Activated CD8-positive, alpha-beta memory T cell treated with anti-CD3 and anti-CD28 coated beads, Interleukin-2, amount 50 U/mL, for 1 hour (primary cell): ENCODE data around the gene PLD1.

Experiments
- DNase-seq: peaks from one replicate; pipeline ENCODE4 v3.0.0-alpha.2; 2020; ENCODE audit errors: extremely low read depth

The PLD1 gene

DNA sequence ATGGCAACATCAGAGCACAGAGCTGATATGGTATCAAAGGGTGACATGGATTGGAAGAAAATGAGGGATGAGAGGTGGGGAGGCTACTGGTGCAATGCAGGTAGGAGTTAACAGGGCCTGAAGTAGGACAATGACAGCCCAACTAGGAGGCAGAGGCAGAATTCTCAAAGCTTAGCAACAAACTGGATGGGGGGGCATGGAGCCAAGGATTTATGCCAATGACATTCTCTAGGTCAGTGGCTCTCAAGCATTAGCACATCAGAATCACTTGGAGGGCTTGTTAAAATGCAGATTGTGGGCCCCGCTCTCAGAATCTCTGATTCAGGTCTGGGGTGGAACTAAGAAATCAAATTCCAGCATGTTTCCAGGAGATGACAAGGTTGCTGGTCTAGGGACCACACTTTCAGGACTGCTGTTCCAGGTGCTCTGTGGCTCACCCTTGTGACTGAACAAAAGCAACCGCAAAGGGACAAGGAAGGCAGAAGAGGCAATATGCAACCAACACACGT is 252.0 kb downstream of the PLD1 start:
- no peak for DNase-seq

DNA sequence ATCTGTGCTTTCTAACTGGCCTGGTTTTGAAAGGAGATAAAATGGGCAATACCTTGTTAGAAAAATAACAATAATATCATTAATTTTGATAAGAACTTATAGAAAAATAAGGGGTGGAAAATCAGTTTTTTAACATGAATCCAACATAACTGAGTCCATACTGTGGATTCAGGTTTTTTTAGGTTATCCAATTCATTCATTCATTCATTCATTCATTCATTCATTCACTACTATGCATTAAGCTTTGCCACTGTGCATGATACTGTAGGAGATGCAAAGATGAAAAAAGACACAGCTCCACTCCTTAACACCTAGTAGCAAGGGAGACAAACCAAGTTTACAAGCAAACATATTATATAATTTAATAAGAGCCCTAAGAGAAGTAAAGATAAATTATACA is 253.1 kb downstream of the PLD1 start:
- DNase-seq = no peak

DNA sequence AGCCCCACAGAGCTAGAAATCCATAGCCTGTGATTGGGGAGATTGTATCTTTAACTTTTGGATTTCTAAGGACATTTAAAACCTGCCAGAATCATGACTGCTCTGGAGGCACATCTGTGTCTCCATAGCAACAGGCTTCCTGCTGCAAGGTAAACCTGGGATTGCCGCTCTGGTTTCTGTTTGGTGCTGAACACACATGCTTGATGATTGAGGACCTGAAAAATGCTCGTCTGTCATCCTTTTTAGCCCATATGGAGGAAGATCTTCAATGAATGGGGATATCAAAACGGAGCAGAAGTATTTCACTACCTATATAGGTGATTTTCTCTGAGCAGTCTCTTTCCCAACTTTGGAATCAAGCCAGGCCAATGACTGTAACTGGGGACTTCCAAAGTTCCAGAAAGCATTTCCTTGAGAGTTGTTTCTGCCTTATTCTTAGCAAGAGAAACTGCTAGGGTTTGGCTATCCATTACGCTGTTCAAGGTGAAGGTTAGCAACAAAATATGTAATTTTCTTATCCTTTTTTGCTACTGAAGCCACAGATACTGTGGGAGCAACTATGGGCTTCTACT is 253.6 kb downstream of the PLD1 start:
- no peak for DNase-seq

DNA sequence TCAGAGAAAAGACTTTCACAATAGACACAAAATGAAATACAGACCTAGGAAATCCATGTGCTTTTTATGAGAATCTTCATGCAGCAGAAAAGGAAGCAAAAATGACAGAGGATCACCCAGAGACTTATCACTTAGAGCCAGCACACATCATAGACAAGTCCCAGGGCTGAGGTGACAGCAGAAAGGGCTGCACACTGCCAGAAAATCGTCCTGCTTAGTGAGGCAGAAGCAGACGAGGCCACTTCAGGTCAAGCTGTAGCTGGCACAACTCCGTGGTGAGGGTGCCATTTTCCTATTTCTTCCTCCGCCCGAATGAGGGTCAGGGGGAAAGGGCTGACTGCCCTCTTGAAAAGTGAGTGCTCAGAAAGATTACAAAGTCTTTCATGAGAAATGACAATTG is 254.1 kb downstream of the PLD1 start:
- no peak for DNase-seq

DNA sequence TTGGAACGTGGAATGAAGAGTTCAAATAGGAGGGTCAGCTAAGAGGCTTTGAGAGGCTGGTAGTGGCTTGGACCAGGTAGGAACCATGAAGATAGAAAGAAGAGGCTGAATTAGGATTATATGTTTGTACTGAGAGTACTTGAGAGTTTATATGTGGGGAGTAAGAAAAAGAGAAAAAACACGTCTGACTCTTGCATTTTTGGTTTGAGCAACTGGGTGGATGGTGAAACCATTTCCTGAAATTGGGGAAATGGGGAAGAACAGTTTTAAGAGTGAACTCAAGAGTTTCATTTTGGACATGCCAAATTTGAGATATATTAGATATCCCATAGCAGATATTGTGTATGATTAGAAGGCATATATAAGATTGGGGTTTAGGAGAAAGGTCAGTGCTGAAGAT is 257.2 kb downstream of the PLD1 start:
- DNase-seq = no peak

DNA sequence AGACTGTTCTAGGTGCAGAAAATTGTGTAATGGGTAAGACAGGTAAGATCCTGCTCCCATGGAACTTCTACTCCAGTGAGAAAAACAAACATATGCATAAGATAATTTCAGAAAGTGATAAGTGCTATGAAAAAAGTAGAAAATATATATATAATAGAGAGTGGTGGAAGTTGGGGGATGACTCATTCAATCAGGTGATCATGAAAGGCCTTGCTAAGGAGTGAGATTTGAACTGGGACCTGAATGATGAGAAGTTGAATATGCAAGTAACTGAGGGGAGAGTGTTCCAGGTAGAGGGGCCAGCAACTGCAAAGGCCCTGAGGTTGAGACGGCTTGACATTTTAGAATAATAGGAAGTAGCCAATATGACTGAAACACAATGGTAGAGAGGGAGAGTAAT is 257.8 kb downstream of the PLD1 start:
- DNase-seq = no peak

DNA sequence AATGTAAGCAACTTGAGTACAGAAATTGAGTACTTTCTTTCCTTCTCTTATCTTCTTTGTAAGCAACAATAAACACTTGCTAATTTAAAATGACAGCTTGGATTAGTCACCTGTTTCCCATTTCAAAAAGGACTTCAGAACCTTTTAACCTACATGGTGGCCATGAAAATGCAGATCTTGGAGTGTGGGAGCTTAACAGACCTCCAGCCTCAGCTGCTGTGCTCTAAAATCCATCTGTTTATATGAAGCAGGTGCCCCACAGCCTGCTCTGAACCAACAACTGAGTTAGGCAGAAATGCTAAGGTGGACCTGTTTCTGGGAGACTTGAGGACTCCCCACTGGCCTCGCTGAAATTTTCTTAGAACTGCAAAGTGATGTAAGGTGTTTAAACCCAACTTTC is 259.0 kb downstream of the PLD1 start:
- no peak for DNase-seq
